T-cell (primary cell): ENCODE measurements around the gene STARD7. TPM values are rescaled to one million over a fixed set of nuclear protein-coding genes. Genes with fewer than 3 reads are reported as not detected.
A peak's percentile ranks its signal among the peaks of the same experiment; 100 is the strongest.

ENCODE experiments used
- ATAC-seq, 4 experiments: fragments of 200-7000 bp in 3 of 4; fragments of 150-1000 bp in 1 of 4; cut with Tn5 transposase; replicated peaks in 1 of 4; 1 replicate in 3 of 4; 2 replicates in 1 of 4; pipeline ENCODE4 v1.10.0; 2021; ENCODE audit warnings: moderate library complexity in 3 of 4, mild to moderate bottlenecking in 2 of 4, moderate number of reproducible peaks in 1 of 4
- CTCF ChIA-PET, 2 donors: fragments of 300-600 bp; sonication (Branson Sonifier 250); formaldehyde crosslinking; loops; one replicate each; lab custom pipeline; 2022; ENCODE audit warnings: antibody characterized with exemption in 2 of 2; lab: Charles Lee
- POLR2A ChIA-PET, 2 donors: fragments of 300-600 bp; sonication (Branson Sonifier 250); formaldehyde crosslinking; loops; one replicate each; lab custom pipeline; 2022; ENCODE audit warnings: antibody characterized with exemption in 2 of 2; lab: Charles Lee
- DNase-seq, 35 experiments: peaks; one replicate each; pipeline versions ENCODE4 v3.0.0 to v3.0.0-alpha.2; 2013 to 2023
- H3K27ac ChIP-seq: one replicate; pipeline ENCODE4 v1.5.1; 2013; ENCODE audit warnings: low read length
- H3K27me3 ChIP-seq, 2 experiments: replicated peaks in 1 of 2; 1 replicate in 1 of 2; 2 replicates in 1 of 2; pipeline versions ENCODE4 v1.6.1 to v1.7.0; 2013; ENCODE audit warnings: low read length in 1 of 2, mixed read lengths in 1 of 2; ENCODE audit not compliant: control insufficient read depth in 2 of 2, insufficient read depth in 2 of 2; ENCODE audit errors: extremely low read depth in 1 of 2
- H3K36me3 ChIP-seq, 2 donors: 1 replicate in 1 of 2; 2 replicates in 1 of 2; pipeline versions ENCODE4 v1.6.1 to v1.7.0; 2013; ENCODE audit warnings: low read length in 1 of 2; ENCODE audit not compliant: control insufficient read depth in 2 of 2, insufficient read depth in 1 of 2; ENCODE audit errors: extremely low read depth in 1 of 2
- H3K4me1 ChIP-seq, 2 experiments: 1 replicate in 1 of 2; 2 replicates in 1 of 2; pipeline versions ENCODE4 v1.6.1 to v1.7.0; 2013; ENCODE audit warnings: low read length in 2 of 2, mixed read lengths in 1 of 2; ENCODE audit not compliant: insufficient read depth in 2 of 2, control insufficient read depth in 1 of 2; ENCODE audit errors: extremely low read depth in 1 of 2
- H3K4me3 ChIP-seq, 2 donors: 1 replicate in 1 of 2; 2 replicates in 1 of 2; pipeline versions ENCODE4 v1.5.1 to v1.7.0; 2013; ENCODE audit warnings: mild to moderate bottlenecking in 2 of 2, low read length in 1 of 2, moderate library complexity in 1 of 2; ENCODE audit not compliant: control insufficient read depth in 1 of 2; ENCODE audit errors: extremely low read depth in 1 of 2
- H3K9me3 ChIP-seq: 2 replicates; pipeline ENCODE4 v1.7.0; 2013
- H3K27ac Mint-ChIP-seq, 2 donors: one replicate each; pipeline ENCODE4 v1.8.0; 2020 to 2021; ENCODE audit warnings: mild to moderate bottlenecking in 2 of 2, mixed read lengths in 2 of 2
- H3K27me3 Mint-ChIP-seq, 2 donors: one replicate each; pipeline ENCODE4 v1.8.0; 2021 to 2022; ENCODE audit warnings: mixed read lengths in 2 of 2
- H3K36me3 Mint-ChIP-seq: one replicate; pipeline ENCODE4 v1.8.0; 2021; ENCODE audit warnings: mixed read lengths
- H3K4me1 Mint-ChIP-seq, 3 donors: one replicate each; pipeline ENCODE4 v1.8.0; 2020 to 2022; ENCODE audit warnings: mixed read lengths in 3 of 3, mild to moderate bottlenecking in 1 of 3
- H3K4me3 Mint-ChIP-seq, 3 donors: one replicate each; pipeline ENCODE4 v1.8.0; 2020 to 2022; ENCODE audit warnings: mild to moderate bottlenecking in 3 of 3, mixed read lengths in 3 of 3, moderate library complexity in 3 of 3
- H3K9me3 Mint-ChIP-seq, 3 donors: one replicate each; pipeline ENCODE4 v1.8.0; 2020 to 2022; ENCODE audit warnings: mixed read lengths in 3 of 3
- WGBS: methylation state at CpG from one replicate; pipeline ENCODE4 v1.1.5; 2013; ENCODE audit warnings: missing lambda C conversion rate; ENCODE audit not compliant: insufficient coverage; 5-methylcytosine and 5-hydroxymethylcytosine counted together
- total RNA-seq, 35 experiments: library from RNA in 6 of 35; stranded (reverse) in 6 of 35; fragments of 120-200 nt in 1 of 35; gene quantifications; one replicate each; pipeline versions ENCODE4 v1.2.1 to v1.2.4 and lab custom pipeline; 2013 to 2026

The STARD7 gene
- total RNA-seq, 5 donors from 2014 or later (not counting 1 experiment from before 2014, with no cell fraction given): 65.0 to 95.3 (median 84.4) TPM

GRCh38 chr2:96239745-96240264 is 31.2 kb upstream of the STARD7 start:
- H3K9me3 Mint-ChIP-seq: no peaks in the 10 kb centered on the region
- no peak overlapping the region for H3K27ac ChIP-seq
- POLR2A ChIA-PET: no interaction called here
- WGBS: 98% methylated on average over 7 of the region's 9 CpGs
- peaks cover 9 to 26% of the 10 kb centered on the region in 2 experiments for H3K4me1 ChIP-seq
- CTCF ChIA-PET: no interaction called here
- H3K9me3 ChIP-seq: no peaks in the 10 kb centered on the region
- H3K4me3 Mint-ChIP-seq: no peak overlapping the region
- no peaks in the 10 kb centered on the region for H3K27me3 Mint-ChIP-seq
- H3K4me1 Mint-ChIP-seq: peaks cover 29 to 32% (median 30%) of the 10 kb centered on the region in 3 donors
- DNase-seq (no peak), ATAC-seq (no peak)
- H3K36me3 Mint-ChIP-seq: peaks cover 4% of the 10 kb centered on the region
- H3K4me3 ChIP-seq: no peak overlapping the region
- peak overlapping the region in 1 of 2 donors; percentile 6 for H3K27ac Mint-ChIP-seq
- no peaks in the 10 kb centered on the region for H3K36me3 ChIP-seq
- H3K27me3 ChIP-seq: no peaks in the 10 kb centered on the region

GRCh38 chr2:96239091-96239490 is 30.5 kb upstream of the STARD7 start:
- H3K27me3 ChIP-seq: no peaks in the 10 kb centered on the region
- H3K9me3 Mint-ChIP-seq: no peaks in the 10 kb centered on the region
- H3K27ac Mint-ChIP-seq: no peak overlapping the region
- H3K9me3 ChIP-seq: no peaks in the 10 kb centered on the region
- peaks cover 9 to 26% of the 10 kb centered on the region in 2 experiments for H3K4me1 ChIP-seq
- no peaks in the 10 kb centered on the region for H3K27me3 Mint-ChIP-seq
- no peak for ATAC-seq
- H3K27ac ChIP-seq: no peak overlapping the region
- 83% methylated on average over 2 of the region's 3 CpGs for WGBS
- no peaks in the 10 kb centered on the region for H3K36me3 ChIP-seq
- peaks cover 26 to 30% (median 28%) of the 10 kb centered on the region in 3 donors for H3K4me1 Mint-ChIP-seq
- DNase-seq: no peak
- peaks cover 4% of the 10 kb centered on the region for H3K36me3 Mint-ChIP-seq
- CTCF ChIA-PET: no interaction called here
- H3K4me3 Mint-ChIP-seq: no peak overlapping the region
- H3K4me3 ChIP-seq: no peak overlapping the region
- POLR2A ChIA-PET: no interaction called here

GRCh38 chr2:96238266-96238665 is 29.6 kb upstream of the STARD7 start:
- H3K4me3 Mint-ChIP-seq: no peak overlapping the region

GRCh38 chr2:96236882-96237281 is 28.3 kb upstream of the STARD7 start:
- no peak for ATAC-seq
- CTCF ChIA-PET: no interaction called here
- H3K36me3 ChIP-seq: no peaks in the 10 kb centered on the region

More at GRCh38 chr2:96238266-96238665, 29.6 kb upstream of the STARD7 start:
- Histone ChIP-seq H3K9me3 (no peaks in the 10 kb centered on the region), H3K4me3 (no peak overlapping the region), H3K4me1 (peaks cover 9 to 25% of the 10 kb centered on the region in 2 experiments), H3K36me3 (no peaks in the 10 kb centered on the region), H3K27ac (no peak overlapping the region), H3K27me3 (no peaks in the 10 kb centered on the region)
- ChIA-PET CTCF (no interaction called here), POLR2A (no interaction called here)
- no peak for ATAC-seq
- no peak for DNase-seq
- Mint-ChIP-seq H3K36me3 (peaks cover 4% of the 10 kb centered on the region), H3K9me3 (no peaks in the 10 kb centered on the region), H3K4me1 (peaks cover 26 to 30% (median 29%) of the 10 kb centered on the region in 3 donors), H3K27ac (no peak overlapping the region), H3K27me3 (no peaks in the 10 kb centered on the region)
- WGBS: no CpG with 5 or more reads among the region's 3 CpGs

GRCh38 chr2:96233880-96234316 is 25.3 kb upstream of the STARD7 start:
- ChIA-PET CTCF (no interaction called here), POLR2A (interaction anchor here (0.5 to 0.6 kb wide), 2 partner anchors 52 to 55 kb away, joined by 3 to 6 read pairs; no protein-coding TSS in a partner anchor)
- Mint-ChIP-seq H3K4me1 (peaks cover 0 to 2% (median 0%) of the 10 kb centered on the region in 3 donors), H3K4me3 (no peak overlapping the region), H3K36me3 (peaks cover 7% of the 10 kb centered on the region), H3K27me3 (no peaks in the 10 kb centered on the region), H3K27ac (no peak overlapping the region), H3K9me3 (no peaks in the 10 kb centered on the region)
- no peak for DNase-seq
- no peaks in the 10 kb centered on the region for H3K27me3 ChIP-seq
- H3K4me1 ChIP-seq: no peaks in the 10 kb centered on the region
- no peak overlapping the region for H3K27ac ChIP-seq
- ATAC-seq: no peak
- H3K4me3 ChIP-seq: no peak overlapping the region
- WGBS: 100% methylated on average over 3 of the region's 4 CpGs
- no peaks in the 10 kb centered on the region for H3K9me3 ChIP-seq
- H3K36me3 ChIP-seq: no peaks in the 10 kb centered on the region

More at GRCh38 chr2:96236882-96237281, 28.3 kb upstream of the STARD7 start:
- H3K27ac ChIP-seq: no peak overlapping the region
- no peaks in the 10 kb centered on the region for H3K27me3 ChIP-seq
- POLR2A ChIA-PET: no interaction called here
- no peak overlapping the region for H3K4me3 ChIP-seq
- no peak overlapping the region for H3K4me3 Mint-ChIP-seq
- no peaks in the 10 kb centered on the region for H3K9me3 Mint-ChIP-seq
- peaks cover 13 to 16% (median 16%) of the 10 kb centered on the region in 3 donors for H3K4me1 Mint-ChIP-seq
- WGBS: no CpG with 5 or more reads among the region's 1 CpG
- peaks cover 3 to 12% of the 10 kb centered on the region in 2 experiments for H3K4me1 ChIP-seq
- DNase-seq: no peak
- peaks cover 4% of the 10 kb centered on the region for H3K36me3 Mint-ChIP-seq
- H3K27me3 Mint-ChIP-seq: no peaks in the 10 kb centered on the region
- H3K27ac Mint-ChIP-seq: no peak overlapping the region
- H3K9me3 ChIP-seq: no peaks in the 10 kb centered on the region

- POLR2A ChIA-PET: no interaction called here
- no CpG with 5 or more reads among the region's 6 CpGs for WGBS
- no peaks in the 10 kb centered on the region for H3K9me3 ChIP-seq
- no peak overlapping the region for H3K4me3 ChIP-seq
- ATAC-seq (no peak), DNase-seq (no peak)
- no peak overlapping the region for H3K4me3 Mint-ChIP-seq
- H3K27me3 ChIP-seq: no peaks in the 10 kb centered on the region
- H3K36me3 Mint-ChIP-seq: peaks cover 7% of the 10 kb centered on the region
- H3K27ac ChIP-seq: no peak overlapping the region
- peaks cover 0 to 2% (median 0%) of the 10 kb centered on the region in 3 donors for H3K4me1 Mint-ChIP-seq
- H3K27me3 Mint-ChIP-seq: no peaks in the 10 kb centered on the region
- H3K27ac Mint-ChIP-seq: no peak overlapping the region
- no peaks in the 10 kb centered on the region for H3K9me3 Mint-ChIP-seq
- CTCF ChIA-PET: no interaction called here
- H3K4me1 ChIP-seq: no peaks in the 10 kb centered on the region
- H3K36me3 ChIP-seq: no peaks in the 10 kb centered on the region
Observed at GRCh38 chr2:96233436-96233835, 24.8 kb upstream of the STARD7 start.
